ENCODE results near the gene MCL1.

The MCL1 gene

GRCh38 chr1:150558761-150559655, 20.4 kb downstream of the MCL1 start:
- in situ Hi-C loops (cut with MboI; ENCODE audit: low pct_unique_long_range_greater_than_20kb, low sequenced_read_pairs, unreplicated experiment), result no loop called here
- no peak for TF ChIP-seq CTCF (IDR thresholded peaks at IDR 0.05; ENCODE audit: extremely low read depth, insufficient read depth, missing control alignments)
- DNase-seq (ENCODE audit: low spot score), result no peak

DNA sequence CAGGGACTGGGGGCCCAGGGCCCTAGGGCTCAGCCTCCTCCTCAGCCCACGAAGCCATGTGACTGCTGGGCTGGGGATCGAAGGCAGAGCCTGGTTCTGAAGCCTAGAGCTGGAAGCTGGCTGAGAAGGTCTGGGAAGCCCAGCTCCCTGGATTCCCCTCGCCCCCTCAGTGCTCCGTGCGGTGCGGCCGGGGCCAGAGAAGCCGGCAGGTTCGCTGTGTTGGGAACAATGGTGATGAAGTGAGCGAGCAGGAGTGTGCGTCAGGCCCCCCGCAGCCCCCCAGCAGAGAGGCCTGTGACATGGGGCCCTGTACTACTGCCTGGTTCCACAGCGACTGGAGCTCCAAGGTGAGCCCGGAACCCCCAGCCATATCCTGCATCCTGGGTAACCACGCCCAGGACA, 21.1 kb downstream of the MCL1 start:
- in situ Hi-C loops (cut with MboI; ENCODE audit: low pct_unique_long_range_greater_than_20kb, low sequenced_read_pairs, unreplicated experiment), result no loop called here
- TF ChIP-seq CTCF (IDR thresholded peaks at IDR 0.05; ENCODE audit: extremely low read depth, insufficient read depth, missing control alignments), result no peak

GRCh38 chr1:150557813-150558212, 21.6 kb downstream of the MCL1 start:
- in situ Hi-C loops (cut with MboI; ENCODE audit: low pct_unique_long_range_greater_than_20kb, low sequenced_read_pairs, unreplicated experiment), result no loop called here
- no peak for DNase-seq (ENCODE audit: low spot score)
- no peak for TF ChIP-seq CTCF (IDR thresholded peaks at IDR 0.05; ENCODE audit: extremely low read depth, insufficient read depth, missing control alignments)

More for the DNA sequence above, 21.1 kb downstream of the MCL1 start:
- no peak for DNase-seq (ENCODE audit: low spot score)

DNA sequence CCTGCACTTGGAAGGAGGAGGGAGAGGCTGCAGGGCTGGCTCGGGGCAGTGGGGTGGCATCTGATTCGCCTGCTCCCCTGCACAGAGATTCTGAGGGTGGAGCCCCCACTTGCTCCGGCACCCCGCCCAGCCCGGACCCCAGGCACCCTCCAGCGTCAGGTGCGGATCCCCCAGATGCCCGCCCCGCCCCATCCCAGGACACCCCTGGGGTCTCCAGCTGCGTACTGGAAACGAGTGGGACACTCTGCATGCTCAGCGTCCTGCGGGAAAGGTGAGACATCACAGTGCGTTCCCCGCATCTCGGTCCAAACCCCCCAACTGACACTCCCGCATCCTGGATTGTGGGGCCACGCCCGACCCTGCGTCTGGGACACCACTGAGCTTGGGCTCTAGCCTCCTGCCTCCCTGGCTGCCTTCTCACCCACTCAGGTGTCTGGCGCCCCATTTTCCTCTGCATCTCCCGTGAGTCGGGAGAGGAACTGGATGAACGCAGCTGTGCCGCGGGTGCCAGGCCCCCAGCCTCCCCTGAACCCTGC, 22.3 kb downstream of the MCL1 start:
- no peak for DNase-seq (ENCODE audit: low spot score)
- in situ Hi-C loops (cut with MboI; ENCODE audit: low pct_unique_long_range_greater_than_20kb, low sequenced_read_pairs, unreplicated experiment), result no loop called here
- TF ChIP-seq CTCF (IDR thresholded peaks at IDR 0.05; ENCODE audit: extremely low read depth, insufficient read depth, missing control alignments), result no peak

DNA sequence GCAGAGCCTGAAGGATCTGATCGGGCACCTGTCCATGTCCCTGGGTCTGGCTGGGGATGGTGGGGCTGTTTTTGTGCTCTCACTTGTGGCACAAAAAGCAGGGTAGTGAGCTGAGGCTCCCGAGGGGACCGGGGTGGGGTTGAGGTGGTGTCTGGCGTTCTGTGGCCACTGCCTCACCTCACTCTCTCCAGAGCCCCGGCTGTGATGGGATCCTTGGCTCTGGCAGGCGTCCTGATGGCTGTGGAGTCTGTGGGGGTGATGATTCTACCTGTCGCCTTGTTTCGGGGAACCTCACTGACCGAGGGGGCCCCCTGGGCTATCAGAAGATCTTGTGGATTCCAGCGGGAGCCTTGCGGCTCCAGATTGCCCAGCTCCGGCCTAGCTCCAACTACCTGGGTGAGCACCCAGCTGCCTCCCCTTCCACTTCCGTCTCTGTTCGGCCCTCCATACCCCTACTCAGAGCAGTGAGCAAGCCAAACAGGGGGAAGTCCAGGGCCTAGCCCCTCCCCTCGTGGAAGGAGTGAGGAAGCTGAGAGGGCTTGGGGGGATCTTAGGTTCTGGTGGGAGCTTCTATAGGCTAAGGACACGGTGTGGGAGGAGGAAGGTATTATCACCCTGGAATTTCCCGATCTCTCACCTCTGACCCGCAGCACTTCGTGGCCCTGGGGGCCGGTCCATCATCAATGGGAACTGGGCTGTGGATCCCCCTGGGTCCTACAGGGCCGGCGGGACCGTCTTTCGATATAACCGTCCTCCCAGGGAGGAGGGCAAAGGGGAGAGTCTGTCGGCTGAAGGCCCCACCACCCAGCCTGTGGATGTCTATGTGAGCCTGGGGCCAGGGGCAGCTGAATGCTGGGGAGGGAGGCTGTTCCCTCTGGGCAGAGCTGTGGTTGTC, 23.2 kb downstream of the MCL1 start:
- no peak for TF ChIP-seq CTCF (IDR thresholded peaks at IDR 0.05; ENCODE audit: extremely low read depth, insufficient read depth, missing control alignments)
- in situ Hi-C loops (cut with MboI; ENCODE audit: low pct_unique_long_range_greater_than_20kb, low sequenced_read_pairs, unreplicated experiment), result no loop called here
- DNase-seq (ENCODE audit: low spot score), result no peak

- DNase-seq (ENCODE audit: low spot score), result no peak
- no peak for TF ChIP-seq CTCF (IDR thresholded peaks at IDR 0.05; ENCODE audit: extremely low read depth, insufficient read depth, missing control alignments)
- in situ Hi-C loops (cut with MboI; ENCODE audit: low pct_unique_long_range_greater_than_20kb, low sequenced_read_pairs, unreplicated experiment), result no loop called here
Measured at GRCh38 chr1:150555198-150555970, 24.0 kb downstream of the MCL1 start.

Measured in GM13977 (cell line).